ENCODE results near the gene GBE1.

GBE1 gene

GRCh38 chr3:81638480-81638879, 123.0 kb downstream of the GBE1 start:
- DNase-seq (ENCODE audit: low read depth) = no peak
- no peak overlapping the region for H3K4me3 ChIP-seq (ENCODE audit: low read depth, low read length)
- TF ChIP-seq MAX (IDR thresholded peaks at IDR 0.05; ENCODE audit: low read depth, low read length) = no peak

- TF ChIP-seq, protein P1, sequence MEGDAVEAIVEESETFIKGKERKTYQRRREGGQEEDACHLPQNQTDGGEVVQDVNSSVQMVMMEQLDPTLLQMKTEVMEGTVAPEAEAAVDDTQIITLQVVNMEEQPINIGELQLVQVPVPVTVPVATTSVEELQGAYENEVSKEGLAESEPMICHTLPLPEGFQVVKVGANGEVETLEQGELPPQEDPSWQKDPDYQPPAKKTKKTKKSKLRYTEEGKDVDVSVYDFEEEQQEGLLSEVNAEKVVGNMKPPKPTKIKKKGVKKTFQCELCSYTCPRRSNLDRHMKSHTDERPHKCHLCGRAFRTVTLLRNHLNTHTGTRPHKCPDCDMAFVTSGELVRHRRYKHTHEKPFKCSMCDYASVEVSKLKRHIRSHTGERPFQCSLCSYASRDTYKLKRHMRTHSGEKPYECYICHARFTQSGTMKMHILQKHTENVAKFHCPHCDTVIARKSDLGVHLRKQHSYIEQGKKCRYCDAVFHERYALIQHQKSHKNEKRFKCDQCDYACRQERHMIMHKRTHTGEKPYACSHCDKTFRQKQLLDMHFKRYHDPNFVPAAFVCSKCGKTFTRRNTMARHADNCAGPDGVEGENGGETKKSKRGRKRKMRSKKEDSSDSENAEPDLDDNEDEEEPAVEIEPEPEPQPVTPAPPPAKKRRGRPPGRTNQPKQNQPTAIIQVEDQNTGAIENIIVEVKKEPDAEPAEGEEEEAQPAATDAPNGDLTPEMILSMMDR (IDR thresholded peaks at IDR 0.05; ENCODE audit: low read depth, low read length) = no peak
- TF ChIP-seq POLR2A (IDR thresholded peaks at IDR 0.05; ENCODE audit: extremely low read depth, insufficient read length) (no peak), MAX (IDR thresholded peaks at IDR 0.05; ENCODE audit: low read depth, low read length) (no peak), MYC (IDR thresholded peaks at IDR 0.05; ENCODE audit: low read depth, low read length) (no peak)
- DNase-seq (ENCODE audit: low read depth) = no peak
- no peak overlapping the region for H3K4me3 ChIP-seq (ENCODE audit: low read depth, low read length)
Measured at GRCh38 chr3:81632659-81633058, 128.8 kb downstream of the GBE1 start.

GRCh38 chr3:81624756-81625155, 136.7 kb downstream of the GBE1 start:
- no peak overlapping the region for H3K4me3 ChIP-seq (ENCODE audit: low read depth, low read length)
- TF ChIP-seq POLR2A (IDR thresholded peaks at IDR 0.05; ENCODE audit: extremely low read depth, insufficient read length) = no peak
- no peak for TF ChIP-seq MYC (IDR thresholded peaks at IDR 0.05; ENCODE audit: low read depth, low read length)
- no peak for TF ChIP-seq MAX (IDR thresholded peaks at IDR 0.05; ENCODE audit: low read depth, low read length)
- TF ChIP-seq, protein P1 (IDR thresholded peaks at IDR 0.05; ENCODE audit: low read depth, low read length) = no peak
- DNase-seq (ENCODE audit: low read depth) = no peak

- no peak for DNase-seq (ENCODE audit: low read depth)
- TF ChIP-seq MYC (IDR thresholded peaks at IDR 0.05; ENCODE audit: low read depth, low read length) (no peak), MAX (IDR thresholded peaks at IDR 0.05; ENCODE audit: low read depth, low read length) (no peak), POLR2A (IDR thresholded peaks at IDR 0.05; ENCODE audit: extremely low read depth, insufficient read length) (no peak)
- TF ChIP-seq, protein P1 (IDR thresholded peaks at IDR 0.05; ENCODE audit: low read depth, low read length) = no peak
- H3K4me3 ChIP-seq (ENCODE audit: low read depth, low read length) = no peak overlapping the region
Measured at GRCh38 chr3:81622395-81622794, 139.1 kb downstream of the GBE1 start.

- no peak for DNase-seq (ENCODE audit: low read depth)
- TF ChIP-seq, protein P1 (IDR thresholded peaks at IDR 0.05; ENCODE audit: low read depth, low read length) = no peak
- H3K4me3 ChIP-seq (ENCODE audit: low read depth, low read length) = no peak overlapping the region
Measured at GRCh38 chr3:81621277-81621676, 140.2 kb downstream of the GBE1 start.

DNA sequence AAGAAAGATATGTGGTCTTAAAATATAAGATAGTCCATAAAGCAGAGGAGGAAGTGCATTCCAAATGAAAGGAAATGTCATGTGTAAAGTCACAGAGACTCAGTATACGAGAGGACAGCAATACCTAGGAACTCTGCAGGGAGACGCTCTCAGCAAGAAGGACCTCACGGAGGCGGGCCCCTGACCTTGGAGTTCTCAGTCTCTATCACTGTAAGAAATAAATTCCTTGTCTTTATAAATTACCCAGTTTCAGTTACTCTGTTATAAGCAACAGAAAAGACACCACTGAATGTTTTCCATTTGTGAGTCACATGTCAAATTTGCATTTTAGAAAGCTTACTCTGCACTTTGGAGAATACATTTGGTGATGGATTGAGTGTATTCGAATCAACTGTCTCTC, 140.6 kb downstream of the GBE1 start:
- DNase-seq (ENCODE audit: low read depth) = no peak
- TF ChIP-seq, protein P1 (IDR thresholded peaks at IDR 0.05; ENCODE audit: low read depth, low read length) = no peak
- TF ChIP-seq MAX (IDR thresholded peaks at IDR 0.05; ENCODE audit: low read depth, low read length) (no peak), POLR2A (IDR thresholded peaks at IDR 0.05; ENCODE audit: extremely low read depth, insufficient read length) (no peak), MYC (IDR thresholded peaks at IDR 0.05; ENCODE audit: low read depth, low read length) (no peak)
- no peak overlapping the region for H3K4me3 ChIP-seq (ENCODE audit: low read depth, low read length)

All from NB4 (cell line).